NCI-H1417 (cell line): Measurements from ENCODE around the gene BLOC1S4.
"Not testable (repeated sequence)": the region's sequence is repeated elsewhere in the genome, so short reads cannot be mapped to it uniquely, and the experiment has no call there.

Experiments used
- DNase-seq, 3 experiments: peaks; one replicate each; lab custom pipeline; 2025; lab: John Stamatoyannopoulos, UW

The BLOC1S4 gene

DNA sequence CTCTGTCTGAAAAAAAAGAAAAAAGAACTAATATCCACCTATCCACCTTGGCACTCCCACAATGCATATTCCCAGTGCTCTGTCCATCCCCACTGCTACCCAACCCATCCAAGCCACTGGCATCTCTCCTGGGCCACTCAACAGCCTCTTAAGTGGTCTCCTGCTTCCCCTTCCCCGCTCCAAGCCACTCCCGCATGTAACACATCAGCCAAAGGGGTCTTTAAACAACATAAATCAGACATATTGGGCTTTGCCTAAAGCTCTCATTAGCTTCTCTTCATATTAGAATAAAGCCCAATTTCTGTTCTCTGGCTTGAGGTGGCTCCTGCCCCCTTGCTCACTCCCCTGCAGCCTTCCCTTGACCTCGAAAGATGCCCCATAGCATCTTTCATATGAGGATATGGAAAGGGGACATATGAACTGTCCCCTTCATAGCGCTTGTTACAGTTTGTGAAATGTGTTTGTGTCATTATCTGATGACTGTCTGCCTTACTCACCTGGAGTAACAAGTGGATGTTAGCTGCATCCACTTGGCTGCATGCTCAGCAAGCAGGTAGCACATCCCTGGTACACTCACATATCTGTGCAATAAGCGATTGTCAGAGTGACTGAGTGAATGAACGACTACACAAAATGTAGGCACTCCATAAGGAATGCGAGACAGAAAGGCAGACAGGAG is 3.1 kb downstream of the BLOC1S4 start:
- no peak for DNase-seq

- DNase-seq, result no peak
These were observed 3.7 kb downstream of the BLOC1S4 start for GRCh38 chr4:6719611-6720179.

- peak; percentile 64 to 83 (median 79) for DNase-seq
These were observed 4.3 kb downstream of the BLOC1S4 start for GRCh38 chr4:6720202-6720699.

DNA sequence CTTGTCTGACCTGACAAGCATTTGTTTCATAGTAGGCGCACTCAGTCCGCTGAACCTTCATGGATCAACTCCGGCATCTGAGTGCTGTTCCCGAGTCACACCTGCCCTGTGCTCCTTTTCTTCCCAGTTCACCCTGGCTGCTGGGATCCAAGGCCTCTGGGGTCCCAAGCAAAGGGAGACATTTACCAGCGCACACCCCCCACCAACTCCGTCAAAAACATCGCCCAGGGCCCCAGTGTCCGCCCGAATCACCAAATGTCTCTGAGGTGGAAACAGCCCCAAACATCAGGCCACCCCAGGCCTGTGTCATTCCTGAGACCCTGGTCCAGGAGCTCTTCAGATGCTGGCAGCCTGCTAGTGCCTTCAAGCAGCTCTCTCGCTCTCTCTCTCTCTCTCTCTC is 5.1 kb downstream of the BLOC1S4 start:
- DNase-seq, result no peak

GRCh38 chr4:6722891-6723290 is 6.9 kb downstream of the BLOC1S4 start:
- no peak for DNase-seq

GRCh38 chr4:6723851-6724250 is 7.9 kb downstream of the BLOC1S4 start:
- DNase-seq, result no peak

- no peak for DNase-seq
These were observed 8.6 kb downstream of the BLOC1S4 start for GRCh38 chr4:6724421-6725111.

GRCh38 chr4:6725427-6725961 is 9.5 kb downstream of the BLOC1S4 start:
- not testable (repeated sequence) for DNase-seq

DNA sequence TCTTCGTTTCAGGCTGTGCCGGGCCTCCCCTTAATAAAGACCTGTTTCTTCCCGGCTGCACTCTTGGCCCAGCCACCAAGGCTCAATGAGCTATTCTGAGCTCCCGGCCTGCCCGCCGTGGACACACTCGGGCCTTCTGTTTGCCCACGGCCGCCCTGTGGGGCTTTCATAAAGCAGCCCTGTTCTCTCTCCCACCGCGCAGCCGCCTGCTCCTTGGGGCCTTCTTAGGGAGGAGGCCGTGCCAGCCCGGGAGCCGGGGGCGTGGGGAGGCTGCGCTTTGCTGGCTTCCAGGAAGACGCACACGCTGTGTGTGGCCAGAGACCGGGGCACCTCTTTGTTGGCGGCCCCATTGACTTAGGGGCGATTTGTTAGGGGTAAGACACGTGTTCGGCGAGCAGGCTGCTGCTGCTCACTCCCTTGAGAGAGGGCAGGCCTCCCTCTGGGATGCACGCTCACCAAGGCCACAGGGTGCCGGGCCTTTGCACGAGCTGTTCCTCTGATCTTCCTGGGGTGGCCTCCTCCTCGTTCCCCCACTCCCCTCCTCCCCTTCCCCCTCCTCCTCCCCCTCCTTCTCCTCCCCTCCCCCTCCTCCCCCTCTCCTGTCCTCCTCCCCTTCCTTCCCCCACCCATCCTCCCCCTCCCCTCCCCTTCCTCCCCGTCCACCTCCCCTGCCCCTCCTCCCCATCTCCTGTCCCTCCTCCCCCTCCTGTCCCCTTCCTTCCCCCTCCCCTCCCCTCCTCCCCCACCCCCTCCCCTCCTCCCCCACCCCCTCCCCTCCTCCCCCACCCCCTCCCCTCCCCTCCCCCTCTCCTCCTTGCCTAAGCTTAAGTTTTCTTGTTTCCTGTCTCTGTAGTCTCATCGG is 11.3 kb downstream of the BLOC1S4 start:
- no peak for DNase-seq

GRCh38 chr4:6727943-6728250 is 11.9 kb downstream of the BLOC1S4 start:
- DNase-seq, result no peak

GRCh38 chr4:6728320-6729029 is 12.5 kb downstream of the BLOC1S4 start:
- no peak for DNase-seq

- DNase-seq, result no peak
These were observed 14.8 kb downstream of the BLOC1S4 start for GRCh38 chr4:6730603-6731317.

DNA sequence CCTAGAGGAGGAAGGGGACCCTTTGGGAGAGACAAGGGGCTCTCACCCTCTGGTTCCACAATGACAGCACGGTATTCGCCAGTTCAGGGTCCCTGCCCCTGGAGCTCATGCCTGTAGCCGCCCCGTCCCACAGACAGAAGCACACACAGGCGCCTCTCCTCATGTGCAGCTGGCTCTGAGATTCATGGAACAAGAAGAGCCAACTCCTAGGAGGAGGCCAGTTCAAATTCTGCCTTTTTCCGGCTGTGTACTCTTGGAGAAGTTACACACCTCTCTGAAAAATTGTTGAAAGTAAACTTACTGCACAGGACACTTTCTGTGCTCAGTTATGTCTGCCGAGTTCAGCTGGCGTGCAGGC is 15.3 kb downstream of the BLOC1S4 start:
- no peak for DNase-seq

DNA sequence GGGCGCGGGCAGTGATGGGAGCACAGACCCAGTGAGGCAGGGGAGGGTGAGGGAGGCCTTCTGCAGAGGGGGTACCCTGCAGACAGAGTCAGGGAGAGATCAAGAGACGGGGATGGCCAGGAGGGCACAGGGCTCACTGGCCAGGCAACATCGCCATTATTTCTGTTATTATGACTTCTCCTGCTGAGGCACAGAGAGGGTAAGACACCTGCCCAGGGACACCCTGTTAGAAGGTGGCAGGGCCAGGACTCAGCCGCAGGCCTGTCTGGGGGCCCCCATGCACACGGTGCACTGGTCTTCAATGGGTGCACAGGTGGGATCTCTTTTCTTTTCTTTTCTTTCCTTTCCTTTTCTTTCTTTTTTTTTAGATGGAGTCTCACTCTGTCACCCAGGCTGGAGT is 15.8 kb downstream of the BLOC1S4 start:
- DNase-seq, result no peak

DNA sequence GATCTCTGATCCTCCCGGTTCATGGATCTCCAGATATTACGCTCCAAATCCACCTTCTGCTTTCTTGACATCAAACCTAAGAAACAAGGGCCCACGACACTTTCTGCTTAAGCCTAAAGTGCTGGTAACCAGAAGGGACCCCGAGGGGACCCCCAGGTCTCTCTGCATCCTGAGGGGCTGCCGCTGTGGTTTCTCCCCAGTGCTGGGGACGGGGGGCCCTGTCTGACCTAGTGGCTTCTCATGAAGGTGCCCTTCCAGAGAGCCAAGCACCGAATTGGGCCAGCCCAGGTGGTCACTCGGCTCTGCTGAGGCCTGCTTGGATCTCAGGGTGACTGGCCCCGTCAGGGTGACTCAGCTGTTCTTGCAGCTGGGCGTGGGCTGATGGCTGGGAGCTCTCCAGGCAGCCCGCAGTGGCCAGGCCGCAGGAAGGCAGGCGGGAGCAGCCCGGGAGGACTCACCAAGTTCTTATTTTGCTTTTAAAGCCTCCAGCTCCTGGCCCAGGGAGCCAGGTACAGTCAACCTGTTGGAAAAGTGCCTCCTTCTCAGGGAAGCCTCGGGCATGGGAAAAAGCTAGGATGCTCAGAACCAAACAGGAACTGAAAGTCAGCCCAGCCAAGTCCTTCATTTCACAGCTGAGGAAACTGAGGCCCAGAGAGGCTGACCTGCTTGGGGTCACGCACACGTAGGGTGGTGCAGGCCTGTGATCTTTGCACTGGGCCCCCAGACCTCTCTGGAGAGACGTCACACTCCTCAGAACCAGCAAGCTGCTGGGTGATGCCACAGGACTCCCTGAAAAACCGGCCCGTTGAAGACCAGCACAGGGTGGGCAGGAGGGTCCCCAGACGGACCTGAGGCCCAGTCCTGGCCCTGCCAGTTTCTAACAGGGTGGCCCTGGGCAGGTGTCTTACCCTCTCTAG is 16.7 kb downstream of the BLOC1S4 start:
- DNase-seq, result no peak

- no peak for DNase-seq
These were observed 17.6 kb downstream of the BLOC1S4 start for GRCh38 chr4:6733358-6734164.

DNA sequence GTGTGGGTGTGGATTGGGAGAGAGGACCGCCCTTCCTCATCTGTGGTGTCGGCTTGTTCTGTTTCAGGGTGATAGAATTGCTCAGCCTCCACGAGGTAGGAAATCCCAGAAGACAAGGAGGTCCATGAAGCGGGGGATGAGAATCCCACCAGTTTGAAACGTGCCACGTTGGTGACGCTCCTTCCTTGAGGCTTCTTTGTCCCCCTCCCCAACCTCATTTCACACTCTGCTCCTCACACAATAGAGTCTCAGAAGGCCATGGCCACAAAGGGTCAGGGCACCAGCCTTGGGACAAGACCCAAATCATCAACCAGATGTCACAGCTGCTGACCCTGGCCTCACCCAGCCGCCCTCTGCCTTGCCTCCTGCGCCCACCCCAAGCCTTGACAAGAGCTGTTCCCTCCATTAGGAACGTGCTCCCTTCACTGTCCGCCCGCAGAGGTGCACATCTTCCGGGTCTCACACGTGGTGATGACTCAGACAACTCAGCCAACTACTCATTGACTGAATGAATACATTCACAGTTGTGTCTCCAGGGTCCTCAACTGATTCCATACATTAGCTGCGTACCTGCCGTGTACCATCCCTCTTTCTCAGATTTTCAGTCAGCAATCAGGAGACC is 18.3 kb downstream of the BLOC1S4 start:
- no peak for DNase-seq

DNA sequence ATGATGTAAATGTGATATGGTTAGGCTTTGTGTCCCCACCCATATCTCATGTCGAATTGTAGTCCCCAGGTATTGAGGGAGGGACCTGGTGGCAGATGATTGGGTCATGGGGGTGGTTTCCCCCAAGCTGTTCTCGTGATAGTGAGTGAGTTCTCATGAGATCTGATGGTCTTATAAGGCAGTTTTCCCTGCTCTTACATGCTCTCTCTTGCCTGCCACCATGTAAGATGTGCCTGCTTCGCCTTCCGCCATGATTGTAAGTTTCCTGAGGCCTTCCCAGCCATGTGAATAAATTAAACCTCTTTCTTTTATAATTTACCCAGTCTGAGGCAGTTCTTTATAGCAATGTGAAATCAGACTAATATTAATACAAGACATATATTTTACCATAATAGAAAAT is 23.9 kb downstream of the BLOC1S4 start:
- no peak for DNase-seq

GRCh38 chr4:6740347-6740746 is 24.4 kb downstream of the BLOC1S4 start:
- DNase-seq, result no peak
